HG03159 (cell line): ENCODE data around the gene PRR7.

ENCODE experiments used
- ATAC-seq: cut with Tn5 transposase; IDR thresholded peaks from one replicate; pipeline ENCODE4 v1.9.1; 2021; ENCODE audit warnings: mild to moderate bottlenecking, moderate library complexity; ENCODE audit not compliant: unreplicated experiment

Gene PRR7

DNA sequence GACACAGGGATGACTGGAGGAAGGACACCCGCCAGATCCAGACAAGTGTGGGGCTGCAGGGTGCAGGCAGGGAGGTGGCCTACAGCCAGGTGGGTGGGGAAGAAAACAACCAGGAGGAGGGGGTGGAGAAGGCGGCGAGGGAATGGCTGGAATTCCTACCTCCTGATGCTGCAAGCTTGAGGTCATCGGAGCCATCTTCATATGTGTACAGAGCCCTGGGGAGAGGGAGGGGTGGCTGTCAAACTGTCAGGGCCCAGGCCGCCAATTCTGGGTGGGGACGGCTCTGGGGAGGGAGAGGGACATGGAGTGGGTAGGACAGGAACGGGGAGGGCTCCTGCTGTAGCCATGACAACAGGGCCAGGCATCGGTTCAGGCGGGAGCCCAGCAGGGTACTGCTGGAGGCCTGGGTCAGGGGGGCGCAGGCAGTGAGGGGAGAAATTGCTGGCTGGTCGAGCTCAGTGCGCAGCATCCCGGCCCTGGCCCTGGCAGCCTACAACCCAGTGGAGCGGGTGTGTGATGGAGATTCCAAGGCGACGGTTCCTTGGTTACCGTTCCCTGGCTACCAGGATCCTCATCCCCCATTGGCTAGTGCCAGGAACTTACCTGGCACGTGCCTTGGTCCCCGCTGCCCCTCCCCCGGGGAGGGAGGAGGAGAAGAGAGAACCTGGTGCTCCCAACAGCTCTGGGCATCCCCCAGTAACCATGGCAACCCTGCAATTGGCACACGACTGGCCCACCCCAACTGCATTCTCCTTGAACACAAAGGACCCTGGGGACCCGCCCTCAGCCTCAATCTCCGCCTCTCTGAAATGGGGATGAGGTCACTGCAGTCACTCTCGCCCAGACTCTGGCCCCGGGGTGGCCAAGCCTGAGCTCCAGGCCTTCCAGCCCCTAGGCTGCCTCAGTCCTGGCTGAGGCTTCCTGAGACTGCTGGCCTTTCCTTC, 22.3 kb downstream of the PRR7 start:
- ATAC-seq: no peak

DNA sequence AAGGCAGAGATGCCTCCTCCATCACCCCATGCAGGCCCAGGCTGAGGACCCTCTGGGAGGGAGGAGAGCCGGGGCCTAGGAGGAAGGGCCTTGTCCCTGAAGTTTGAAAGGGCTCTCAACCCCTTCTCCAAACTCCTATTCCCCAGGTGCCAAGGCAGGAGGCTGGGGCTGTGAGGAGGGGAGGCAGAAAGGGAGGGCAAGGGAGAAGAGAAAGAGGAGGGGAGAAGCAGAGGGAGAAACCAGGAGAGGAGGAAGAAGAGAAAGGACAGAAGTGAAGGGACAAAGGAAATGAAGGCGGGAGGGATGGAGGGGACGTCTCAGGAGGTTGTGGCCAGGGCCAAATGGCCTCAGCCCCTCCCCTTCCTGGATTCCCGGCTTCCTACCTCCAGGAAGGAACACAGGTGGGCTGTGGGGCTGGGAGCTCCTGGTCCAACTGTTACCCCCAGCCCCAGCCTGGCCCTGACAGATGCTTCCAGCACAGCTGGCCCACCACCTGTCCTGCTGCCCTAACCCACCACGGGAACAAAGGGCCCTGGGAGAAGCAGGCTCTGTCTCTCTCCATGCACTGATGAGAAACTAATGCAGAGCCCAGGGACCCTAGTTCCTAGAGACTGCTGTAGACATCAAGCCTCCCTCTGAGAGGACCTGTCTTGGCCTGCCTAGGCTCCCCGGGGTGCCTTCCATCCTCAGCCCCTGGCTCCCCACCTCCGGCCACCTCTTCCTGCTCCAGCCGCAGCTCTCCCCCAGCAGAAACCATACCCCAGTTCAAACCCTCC, 23.3 kb downstream of the PRR7 start:
- no peak for ATAC-seq

DNA sequence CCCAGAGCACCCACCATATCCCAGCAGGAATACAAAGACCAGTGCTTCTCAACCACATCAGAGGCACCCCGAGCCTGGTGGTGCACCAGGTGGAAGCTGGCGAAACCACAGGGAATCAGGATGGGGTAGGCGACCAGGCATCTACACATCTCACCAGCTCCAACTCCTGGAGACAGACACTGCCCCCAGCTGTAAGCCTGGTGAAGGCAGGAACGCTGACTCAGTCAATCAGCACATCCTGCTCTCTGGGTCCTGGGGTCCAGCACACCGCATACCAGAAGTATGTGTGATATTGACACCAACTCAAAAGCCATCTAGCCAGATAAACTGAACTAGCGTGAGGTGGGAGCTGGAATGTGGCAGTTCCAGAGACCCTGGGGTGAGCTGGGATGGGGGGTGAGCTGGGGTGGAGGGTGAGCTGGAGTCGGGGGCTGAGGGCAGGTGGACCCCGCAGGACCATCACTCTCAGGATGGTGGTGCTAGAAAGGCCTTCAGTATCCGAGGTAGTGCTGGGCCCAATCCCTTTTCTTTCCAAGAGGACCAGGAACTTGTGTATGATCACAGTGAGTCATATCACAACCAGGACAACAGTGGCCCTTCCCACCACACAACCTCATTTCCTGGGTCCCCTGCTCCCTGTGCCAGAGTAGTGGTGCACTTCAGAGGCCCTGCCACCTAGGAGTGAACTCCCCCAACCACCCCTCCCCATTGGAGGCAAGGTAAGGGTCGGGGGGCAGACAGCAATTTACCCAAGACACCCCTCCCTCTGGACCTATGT, 24.3 kb downstream of the PRR7 start:
- no peak for ATAC-seq

DNA sequence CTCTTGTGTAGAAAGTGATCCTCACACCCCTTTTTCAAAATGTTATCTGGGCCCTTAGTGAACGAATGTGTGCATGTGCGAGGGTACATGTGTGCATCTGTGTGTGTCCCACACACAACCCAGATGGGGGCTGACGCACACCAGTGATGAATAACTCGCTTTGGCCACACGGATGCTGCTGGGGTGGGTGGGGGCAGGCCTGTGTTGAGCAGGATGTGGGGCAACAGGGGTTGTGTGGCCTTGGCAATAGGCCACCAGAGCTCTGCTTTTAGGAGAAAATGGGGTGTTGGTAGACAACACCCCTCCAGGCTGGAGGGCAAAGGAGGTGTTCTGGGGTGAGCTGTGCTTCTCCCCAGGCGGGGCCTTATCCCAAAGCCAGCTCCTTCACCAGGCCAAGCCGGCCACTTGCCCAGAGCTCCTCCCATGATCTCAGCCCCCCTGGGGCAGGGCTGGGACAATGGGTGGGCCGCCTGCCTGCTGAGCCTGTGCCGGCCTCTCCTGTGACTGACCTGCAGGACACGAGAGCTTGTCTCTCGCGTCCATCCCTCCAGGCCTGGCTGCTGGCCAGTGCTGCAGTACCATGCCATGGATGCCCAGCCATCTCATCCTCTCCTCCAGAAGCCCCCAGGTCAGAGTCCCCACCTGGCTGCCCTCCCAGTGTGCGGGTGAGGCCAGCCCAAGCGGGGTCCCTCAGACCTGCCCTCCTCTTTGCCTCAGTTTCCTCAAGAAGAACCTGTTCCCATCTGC, 25.2 kb downstream of the PRR7 start:
- ATAC-seq: no peak

DNA sequence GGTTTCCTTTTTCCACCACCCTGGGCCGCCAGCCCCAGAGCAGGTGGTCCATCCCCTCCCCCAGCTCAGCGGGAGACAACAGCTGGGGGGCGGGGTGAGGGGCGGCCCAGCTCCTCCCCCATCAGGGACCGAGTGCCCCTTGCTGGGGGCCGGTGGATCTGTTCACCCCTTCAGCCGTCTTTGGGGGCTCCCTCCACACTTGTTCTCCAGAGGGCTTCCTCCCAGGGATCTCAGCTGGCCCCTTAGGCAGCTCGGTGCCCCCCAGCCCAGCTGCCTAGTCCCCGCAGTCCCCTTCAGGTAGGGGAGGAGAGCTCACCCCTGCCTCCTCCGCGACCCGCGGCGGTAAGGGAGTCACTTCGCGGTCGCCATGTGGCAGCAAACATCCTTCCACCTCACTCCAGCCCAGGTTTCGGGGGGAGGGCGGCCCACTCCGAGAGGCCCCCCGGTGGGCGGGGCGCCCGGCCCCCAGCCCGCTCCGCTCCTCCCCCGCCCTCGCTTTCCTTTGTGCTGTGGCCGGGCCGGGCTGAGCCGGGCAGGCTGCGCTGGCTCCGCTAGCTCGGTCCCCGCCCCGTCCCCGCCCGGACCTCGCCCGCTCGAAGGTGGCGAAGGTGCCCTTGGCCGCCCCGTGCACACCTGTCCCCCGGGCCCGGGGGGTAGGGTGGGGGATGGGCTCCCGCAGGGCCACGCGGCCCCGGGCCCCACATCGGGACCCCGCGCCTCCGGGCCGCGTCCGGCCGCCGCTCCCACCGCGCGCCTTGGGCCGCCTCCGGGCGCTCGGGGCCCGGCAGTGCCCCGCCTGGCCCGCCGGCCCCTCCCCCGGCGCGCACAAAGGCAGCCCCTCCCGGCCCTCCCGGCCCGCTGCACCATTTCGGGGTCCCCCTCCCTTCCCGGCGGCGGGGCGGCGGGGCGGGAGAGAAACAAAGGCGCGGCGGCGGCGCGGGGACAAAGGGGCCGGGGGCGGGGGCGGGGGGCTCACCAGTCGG, 26.1 kb downstream of the PRR7 start:
- no peak for ATAC-seq

DNA sequence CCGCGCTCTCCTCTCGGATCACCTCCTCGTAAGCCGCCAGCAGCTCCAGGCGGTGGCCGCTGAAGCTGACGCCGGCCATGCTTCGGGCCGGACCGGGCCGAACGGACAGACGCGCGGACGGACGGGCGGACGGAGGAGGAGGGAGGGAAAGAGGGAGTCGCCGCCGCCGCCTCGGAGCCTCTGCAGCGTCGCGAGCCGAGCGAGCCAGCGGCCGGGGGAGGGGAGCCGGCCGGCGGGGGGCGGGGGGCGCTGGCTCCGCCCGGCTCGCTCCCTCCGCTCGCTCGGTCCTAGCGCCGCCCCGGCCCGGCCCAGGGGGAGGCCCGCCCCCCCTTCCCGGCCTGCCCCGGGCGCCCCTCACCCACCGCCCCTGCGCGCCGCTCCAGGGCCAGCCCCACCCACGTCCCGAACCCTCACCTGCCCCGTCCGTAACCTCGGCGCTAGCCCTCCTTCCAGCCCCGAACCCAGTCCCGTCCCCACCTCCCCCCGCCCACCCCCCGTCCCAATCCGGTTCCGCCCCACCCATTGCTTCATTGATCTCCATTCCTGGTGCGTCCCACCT, 26.9 kb downstream of the PRR7 start, which contains the start of gene DBN1:
DBN1 (minus strand) TSS at position 192 of the 559 bp plus-strand sequence; CDS start at position 79, 113 bp downstream.
- no peak for ATAC-seq

DNA sequence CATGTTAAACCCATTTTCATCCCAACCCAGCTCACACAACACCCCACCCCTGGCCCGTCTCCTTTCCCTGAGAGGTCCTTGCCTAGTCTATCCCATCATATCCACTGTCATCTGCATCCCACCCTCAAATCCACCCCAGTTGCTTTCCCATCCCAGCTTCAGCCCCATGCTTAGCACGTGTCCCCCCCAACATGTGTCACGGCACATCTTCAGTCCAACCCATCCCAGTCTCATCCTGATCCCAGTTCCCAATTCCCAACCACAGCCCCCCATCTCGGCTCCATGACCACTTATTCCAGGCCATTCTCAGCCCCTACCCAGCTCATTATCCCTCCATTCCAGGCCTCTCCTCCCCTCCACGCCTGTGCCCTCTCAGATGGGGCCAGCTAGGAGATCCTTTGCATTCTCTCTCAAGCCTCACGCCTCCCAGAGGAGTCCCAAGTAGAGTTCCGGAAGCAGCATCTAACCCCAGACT, 27.4 kb downstream of the PRR7 start:
- no peak for ATAC-seq

DNA sequence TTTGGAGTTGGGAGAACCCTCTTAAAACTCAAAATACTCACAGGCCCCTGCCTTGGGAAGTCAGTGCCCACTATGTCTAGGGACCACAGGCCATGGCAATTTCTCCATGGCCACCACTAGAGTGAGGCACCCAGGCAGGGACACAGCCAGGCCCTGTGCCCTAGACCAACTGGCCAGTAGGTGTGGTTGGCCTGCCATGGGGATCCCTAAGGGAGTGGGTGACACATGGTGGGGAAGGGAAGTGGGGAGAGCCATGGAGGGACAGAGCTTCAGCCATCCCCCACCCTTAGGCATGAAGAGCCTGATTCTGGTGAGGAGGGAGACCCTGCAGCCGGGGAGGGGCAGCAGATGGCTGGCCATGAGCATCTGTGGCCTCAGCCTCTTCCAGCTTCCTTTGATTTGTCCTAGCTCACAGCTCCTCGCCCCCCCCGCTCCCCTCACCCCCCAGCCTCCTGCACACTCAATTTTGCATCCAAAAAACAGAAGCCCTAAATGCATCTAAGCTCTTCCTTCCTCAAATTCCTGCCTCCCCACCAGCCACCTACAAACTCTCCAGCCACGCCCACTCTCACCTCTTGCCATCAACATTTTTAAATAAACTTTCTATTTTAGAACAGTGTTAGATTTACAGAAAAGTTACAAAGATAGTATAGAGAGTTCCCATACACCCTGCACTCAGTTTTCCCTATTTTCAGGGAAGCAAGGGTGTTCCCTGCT, 28.4 kb downstream of the PRR7 start:
- ATAC-seq: no peak

DNA sequence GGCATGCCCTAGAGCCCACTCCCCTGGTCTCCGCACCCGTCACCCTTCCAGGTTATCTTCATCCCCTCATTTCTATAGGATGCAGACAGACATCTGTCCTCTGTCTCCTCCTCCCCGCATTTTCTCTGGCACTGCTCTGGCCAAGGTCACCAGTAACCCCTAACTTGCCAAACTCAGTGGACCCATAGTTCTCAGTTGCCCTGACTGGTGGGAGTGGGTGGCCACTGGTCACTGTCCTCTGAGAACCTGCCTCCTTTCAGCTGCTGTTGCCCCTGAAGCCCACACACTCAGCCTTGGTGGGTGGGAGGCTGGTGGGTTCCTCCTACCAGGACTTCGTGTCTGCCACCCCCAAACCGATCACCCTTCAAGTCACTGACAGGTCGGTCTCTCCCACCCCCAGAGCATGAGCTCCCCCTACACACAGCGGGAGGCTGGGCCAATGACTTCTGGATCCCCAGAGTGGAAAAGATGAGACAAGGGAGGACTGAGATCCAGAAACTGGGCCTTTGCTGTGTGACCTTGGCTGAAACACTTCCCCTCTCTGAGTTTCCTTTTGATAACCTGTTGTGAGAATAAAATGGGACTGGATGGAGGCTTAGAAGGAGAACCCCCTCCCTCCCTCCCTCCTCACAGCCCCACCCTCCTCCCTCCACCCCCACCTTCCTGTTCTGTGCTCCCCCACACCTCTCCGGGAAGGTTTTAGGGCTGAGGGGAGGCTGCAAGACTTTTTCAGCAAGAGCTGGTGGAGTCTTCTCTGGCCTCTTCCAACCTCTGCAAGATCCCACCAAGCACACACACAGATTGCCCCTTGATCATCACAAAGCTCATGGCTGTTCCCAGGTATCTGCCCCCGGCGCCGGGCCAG, 29.2 kb downstream of the PRR7 start:
- ATAC-seq: no peak

DNA sequence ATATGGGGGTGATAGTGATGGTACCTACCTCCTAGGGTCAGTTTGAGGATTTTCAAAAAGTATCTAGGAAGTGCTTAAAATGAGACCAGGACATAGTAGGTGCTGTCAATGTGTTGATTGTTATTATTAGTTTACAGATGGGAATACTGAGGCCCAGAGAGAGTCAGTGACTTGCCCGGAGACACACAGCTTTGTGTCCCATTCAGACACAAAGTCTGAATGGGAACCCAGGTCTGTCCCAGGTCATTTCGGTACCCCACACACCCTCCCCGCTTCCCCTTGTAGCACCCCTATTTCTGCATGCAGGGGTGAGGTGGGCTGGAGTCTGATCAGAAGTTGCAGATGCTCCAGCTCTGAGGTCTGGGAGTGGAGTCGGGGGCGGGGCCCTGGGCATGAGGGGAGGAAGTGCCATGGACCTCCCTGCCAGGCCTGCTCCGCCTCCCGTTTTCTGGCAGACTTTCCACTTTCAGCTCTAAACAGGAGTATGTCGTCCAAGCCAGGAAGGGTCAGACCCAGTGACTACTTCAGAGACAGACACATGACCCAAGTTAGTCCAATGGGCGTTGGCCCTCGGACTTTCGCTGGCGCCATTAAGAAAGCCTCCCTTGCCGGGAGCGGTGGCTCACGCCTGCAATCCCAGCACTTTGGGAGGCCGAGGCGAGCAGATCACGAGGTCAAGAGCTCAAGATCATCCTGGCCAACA, 30.1 kb downstream of the PRR7 start:
- ATAC-seq: no peak

DNA sequence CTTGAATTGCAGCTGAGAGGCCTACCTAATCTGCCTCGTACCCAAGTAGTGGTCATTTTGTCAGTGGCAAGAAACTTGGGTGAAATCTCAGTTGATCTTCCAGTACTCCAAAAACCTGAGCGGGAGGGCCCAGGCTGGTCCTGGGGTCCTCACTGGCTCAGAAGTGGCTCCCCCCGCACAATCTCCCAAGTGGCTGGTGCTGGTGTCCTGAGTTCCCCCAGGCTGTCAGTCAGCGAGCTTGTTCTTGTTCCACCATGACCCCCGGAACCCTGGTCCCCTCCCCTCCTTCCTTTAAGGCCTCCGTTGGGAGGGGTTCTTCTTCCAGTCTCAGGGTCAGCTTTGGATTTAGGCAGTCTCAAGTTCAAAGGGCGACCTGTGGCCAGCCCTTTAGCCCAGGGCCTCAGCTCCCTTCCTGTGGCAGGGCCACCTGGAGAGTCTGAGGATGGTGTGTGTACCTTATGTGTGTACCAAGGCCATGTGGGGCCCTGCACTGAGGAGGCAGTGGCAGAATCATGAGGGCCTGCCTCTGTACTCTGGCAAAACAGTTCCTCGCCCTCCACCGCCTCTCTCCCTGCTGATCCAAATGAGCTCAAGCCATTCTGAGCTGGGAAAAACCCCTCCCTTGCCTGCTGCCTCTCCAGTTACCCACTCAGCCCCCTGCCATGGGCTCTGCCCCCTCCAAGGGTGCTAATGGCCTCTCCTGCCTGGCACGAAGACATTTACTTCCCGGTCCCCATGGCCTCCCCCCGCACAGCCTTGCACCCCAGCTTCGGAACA, 31.3 kb downstream of the PRR7 start:
- no peak for ATAC-seq

DNA sequence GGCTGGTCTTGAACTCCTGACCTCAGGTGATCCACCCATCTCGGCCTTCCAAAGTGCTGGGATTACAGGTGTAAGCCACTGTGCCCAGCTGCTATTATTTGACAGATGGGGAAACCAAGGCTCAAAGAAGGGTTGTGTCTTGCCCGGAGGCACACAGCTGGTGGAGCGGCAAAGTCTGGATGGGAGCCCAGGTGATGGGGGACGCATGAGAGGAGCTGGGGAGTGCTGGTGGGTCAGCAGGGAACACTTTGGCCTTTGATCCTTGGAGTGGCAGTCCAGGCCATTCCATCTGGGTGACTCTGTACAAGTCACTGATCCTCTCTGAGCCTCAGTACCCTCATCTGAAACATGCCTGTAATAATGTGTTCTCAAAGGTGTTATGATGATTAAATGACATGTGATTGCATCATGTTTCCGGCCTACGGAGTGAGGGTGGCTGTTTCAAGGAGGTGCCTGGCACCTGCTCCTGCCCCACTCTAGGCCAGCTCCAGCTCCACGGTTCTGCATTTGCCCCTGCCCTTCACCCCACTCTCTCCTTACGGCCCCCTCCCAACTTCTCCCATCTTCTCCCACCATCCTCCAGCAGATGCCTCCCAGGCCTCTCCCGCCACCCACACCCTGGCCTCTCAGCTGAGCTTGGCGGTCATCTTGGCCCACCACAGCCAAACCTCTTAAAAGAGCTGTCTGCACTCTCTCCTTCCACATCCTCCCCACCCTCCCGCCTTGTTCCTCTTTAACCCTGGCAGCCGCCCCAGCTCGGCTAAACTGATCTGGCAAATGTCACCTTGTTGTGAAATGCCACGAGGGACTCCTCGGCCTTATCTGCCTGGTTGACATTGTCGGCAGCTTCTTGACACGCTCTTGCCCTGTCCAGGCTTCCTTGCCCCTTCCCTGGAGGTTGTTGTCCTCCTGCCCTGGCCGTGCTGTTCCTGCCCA, 32.4 kb downstream of the PRR7 start:
- ATAC-seq: no peak

DNA sequence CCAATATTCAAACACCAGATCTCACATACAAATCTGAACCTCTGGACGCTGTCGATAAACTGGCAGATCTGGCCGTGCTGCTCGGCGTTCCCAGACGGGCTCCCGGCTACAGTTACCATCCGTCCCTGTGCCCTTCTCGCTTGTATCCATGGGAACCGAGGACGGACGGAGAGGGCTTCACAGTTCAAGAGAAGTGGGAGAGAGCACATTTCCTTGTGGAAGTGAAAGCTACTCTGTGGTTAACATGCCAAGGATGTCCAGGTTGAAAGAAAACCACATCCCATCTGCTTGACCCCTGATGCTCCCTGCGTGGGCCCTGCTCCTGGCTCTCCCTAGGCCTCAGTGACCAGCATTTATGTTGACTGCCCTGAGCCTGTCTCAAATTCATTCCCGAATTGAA, 33.2 kb downstream of the PRR7 start:
- no peak for ATAC-seq

DNA sequence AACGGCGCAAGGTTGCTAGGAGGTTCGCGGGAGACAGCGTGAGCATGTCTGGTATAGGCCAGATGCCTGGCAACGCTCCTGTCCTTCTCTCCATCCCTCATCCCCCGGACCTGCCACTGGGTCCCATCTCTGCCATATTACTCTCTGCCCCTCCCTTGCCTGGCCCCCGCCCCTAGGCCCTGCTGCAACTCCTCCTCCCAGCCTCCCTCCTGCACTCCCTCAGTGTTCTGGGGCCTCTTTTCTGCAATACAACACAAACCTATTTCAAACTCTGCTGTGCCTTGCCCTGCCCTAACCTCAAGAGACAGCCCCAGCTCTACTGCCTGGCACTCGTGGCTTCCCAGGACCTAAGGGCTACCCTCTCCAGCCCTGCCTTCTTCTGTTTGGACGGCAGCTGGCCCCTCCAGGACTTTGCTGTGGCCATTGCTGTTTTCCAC, 35.8 kb downstream of the PRR7 start:
- ATAC-seq: no peak

DNA sequence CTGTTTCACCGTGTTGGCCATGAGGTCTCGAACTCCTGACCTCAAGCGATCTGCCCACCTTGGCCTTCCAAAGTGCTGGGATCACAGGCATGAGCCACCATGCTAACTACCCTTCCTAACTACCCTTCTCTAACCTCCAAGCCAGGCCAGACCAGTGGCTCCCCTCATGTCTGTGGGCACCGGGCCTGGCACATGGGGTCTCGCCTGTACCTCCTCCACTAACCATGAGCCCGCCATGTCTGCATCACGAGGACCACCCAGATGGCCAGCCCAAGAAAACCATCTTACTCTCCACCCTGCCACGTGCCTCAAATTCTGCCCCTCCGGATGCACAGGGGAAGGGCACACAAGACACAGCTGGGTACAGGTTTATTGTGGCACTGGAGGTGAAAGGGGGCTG, 36.4 kb downstream of the PRR7 start:
- ATAC-seq: no peak
